RWPE1 (cell line): ENCODE measurements around the gene SLC20A1.
A peak's percentile ranks its signal among the peaks of the same experiment; 100 is the strongest.

Experiments used
- CTCF ChIA-PET: fragments of 350-600 bp; sonication (Branson Sonifier 250); formaldehyde crosslinking; extraction: SDS; loops from one replicate; lab custom pipeline; 2021; lab: Yijun Ruan, JAX
- POLR2A ChIA-PET: fragments of 400-600 bp; formaldehyde crosslinking; extraction: SDS; loops from one replicate; lab custom pipeline; 2020; ENCODE audit warnings: antibody characterized with exemption; ENCODE audit not compliant: low non-redundant PET; lab: Yijun Ruan, JAX
- DNase-seq: peaks from one replicate; pipeline ENCODE4 v3.0.0; 2012; ENCODE audit warnings: low spot score
- H3K27ac ChIP-seq: fragments of 450-650 bp; 2 replicates; pipeline ENCODE4 v1.5.1; 2017
- TF ChIP-seq, protein P1 (sequence below): fragments of 450-650 bp; conservative IDR thresholded peaks from 2 replicates; pipeline ENCODE4 v1.5.1; 2017; ENCODE audit warnings: low read depth, mild to moderate bottlenecking

SLC20A1 gene

GRCh38 chr2:112648081-112648480 is 2.3 kb downstream of the SLC20A1 start:
- no peak overlapping the region for H3K27ac ChIP-seq

DNA sequence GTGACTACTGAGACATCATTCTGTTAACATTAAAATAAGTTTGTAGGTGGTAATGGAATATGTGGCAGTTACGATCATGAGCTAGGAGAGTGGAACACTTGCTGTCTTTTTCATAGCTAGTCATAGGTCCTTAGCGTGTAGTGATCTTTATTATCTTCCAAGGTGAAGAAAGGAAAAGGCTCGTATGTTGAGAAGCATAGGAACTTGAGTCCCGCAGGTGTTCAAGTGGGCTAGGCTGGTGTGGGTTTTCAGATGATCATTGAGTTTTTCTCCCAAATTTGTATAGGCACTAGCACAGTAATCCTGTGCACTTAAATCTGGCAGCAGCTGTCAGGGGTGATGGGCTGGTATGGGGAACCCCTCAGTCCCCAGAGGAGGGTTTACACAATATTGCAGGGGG is 10.9 kb downstream of the SLC20A1 start:
- H3K27ac ChIP-seq = no peak overlapping the region
- TF ChIP-seq, protein P1, sequence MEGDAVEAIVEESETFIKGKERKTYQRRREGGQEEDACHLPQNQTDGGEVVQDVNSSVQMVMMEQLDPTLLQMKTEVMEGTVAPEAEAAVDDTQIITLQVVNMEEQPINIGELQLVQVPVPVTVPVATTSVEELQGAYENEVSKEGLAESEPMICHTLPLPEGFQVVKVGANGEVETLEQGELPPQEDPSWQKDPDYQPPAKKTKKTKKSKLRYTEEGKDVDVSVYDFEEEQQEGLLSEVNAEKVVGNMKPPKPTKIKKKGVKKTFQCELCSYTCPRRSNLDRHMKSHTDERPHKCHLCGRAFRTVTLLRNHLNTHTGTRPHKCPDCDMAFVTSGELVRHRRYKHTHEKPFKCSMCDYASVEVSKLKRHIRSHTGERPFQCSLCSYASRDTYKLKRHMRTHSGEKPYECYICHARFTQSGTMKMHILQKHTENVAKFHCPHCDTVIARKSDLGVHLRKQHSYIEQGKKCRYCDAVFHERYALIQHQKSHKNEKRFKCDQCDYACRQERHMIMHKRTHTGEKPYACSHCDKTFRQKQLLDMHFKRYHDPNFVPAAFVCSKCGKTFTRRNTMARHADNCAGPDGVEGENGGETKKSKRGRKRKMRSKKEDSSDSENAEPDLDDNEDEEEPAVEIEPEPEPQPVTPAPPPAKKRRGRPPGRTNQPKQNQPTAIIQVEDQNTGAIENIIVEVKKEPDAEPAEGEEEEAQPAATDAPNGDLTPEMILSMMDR = no peak
- ChIA-PET CTCF (interaction anchor here (0.5 kb wide), 1 partner anchor 26 kb away, joined by 4 read pairs; no protein-coding TSS in a partner anchor), POLR2A (interaction anchor here (0.7 kb wide), 1 partner anchor 36 kb away, joined by 6 read pairs; no protein-coding TSS in a partner anchor)
- DNase-seq = no peak

More at GRCh38 chr2:112648081-112648480, 2.3 kb downstream of the SLC20A1 start:
- ChIA-PET POLR2A (no interaction called here), CTCF (interaction anchor here (0.6 to 1.0 kb wide), 3 partner anchors 28 to 79 kb away, joined by 3 to 4 read pairs (median 3); no protein-coding TSS in a partner anchor)
- TF ChIP-seq, protein P1 = no peak
- no peak for DNase-seq

GRCh38 chr2:112658301-112658700 is 12.6 kb downstream of the SLC20A1 start:
- no peak for DNase-seq
- POLR2A ChIA-PET = no interaction called here
- CTCF ChIA-PET = interaction anchor here (0.6 to 1.3 kb wide), 2 partner anchors 69 to 536 kb away, joined by 3 read pairs; no protein-coding TSS in a partner anchor
- TF ChIP-seq, protein P1 = no peak
- peak overlapping the region; percentile 49; the same call in 1 of the 2 replicates for H3K27ac ChIP-seq

DNA sequence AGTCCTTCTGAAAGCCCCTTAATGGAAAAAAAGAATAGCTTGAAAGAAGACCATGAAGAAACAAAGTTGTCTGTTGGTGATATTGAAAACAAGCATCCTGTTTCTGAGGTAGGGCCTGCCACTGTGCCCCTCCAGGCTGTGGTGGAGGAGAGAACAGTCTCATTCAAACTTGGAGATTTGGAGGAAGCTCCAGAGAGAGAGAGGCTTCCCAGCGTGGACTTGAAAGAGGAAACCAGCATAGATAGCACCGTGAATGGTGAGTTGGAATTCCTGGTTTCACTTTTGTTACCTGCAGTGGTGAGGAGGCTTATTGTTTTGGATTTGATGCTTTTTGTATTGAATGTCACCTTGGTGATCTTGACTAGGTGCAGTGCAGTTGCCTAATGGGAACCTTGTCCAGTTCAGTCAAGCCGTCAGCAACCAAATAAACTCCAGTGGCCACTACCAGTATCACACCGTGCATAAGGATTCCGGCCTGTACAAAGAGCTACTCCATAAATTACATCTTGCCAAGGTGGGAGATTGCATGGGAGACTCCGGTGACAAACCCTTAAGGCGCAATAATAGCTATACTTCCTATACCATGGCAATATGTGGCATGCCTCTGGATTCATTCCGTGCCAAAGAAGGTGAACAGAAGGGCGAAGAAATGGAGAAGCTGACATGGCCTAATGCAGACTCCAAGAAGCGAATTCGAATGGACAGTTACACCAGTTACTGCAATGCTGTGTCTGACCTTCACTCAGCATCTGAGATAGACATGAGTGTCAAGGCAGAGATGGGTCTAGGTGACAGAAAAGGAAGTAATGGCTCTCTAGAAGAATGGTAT is 13.3 kb downstream of the SLC20A1 start:
- TF ChIP-seq, protein P1 = no peak
- DNase-seq = no peak
- POLR2A ChIA-PET = no interaction called here
- CTCF ChIA-PET = interaction anchor here (0.5 to 1.3 kb wide), 3 partner anchors 36 to 537 kb away, joined by 3 read pairs; no protein-coding TSS in a partner anchor
- H3K27ac ChIP-seq = no peak overlapping the region

- ChIA-PET CTCF (no interaction called here), POLR2A (no interaction called here)
- TF ChIP-seq, protein P1 = no peak
- H3K27ac ChIP-seq = no peak overlapping the region
- DNase-seq = no peak
Measured at GRCh38 chr2:112660138-112660537, 14.4 kb downstream of the SLC20A1 start.

- TF ChIP-seq, protein P1 = no peak
- CTCF ChIA-PET = interaction anchor here (0.6 to 2.9 kb wide), 3 partner anchors 47 to 732 kb away, joined by 4 to 8 read pairs (median 6); no protein-coding TSS in a partner anchor
- no peak for DNase-seq
- POLR2A ChIA-PET = no interaction called here
- peak overlapping the region; percentile 59 for H3K27ac ChIP-seq
Measured at GRCh38 chr2:112661656-112662305, 16.0 kb downstream of the SLC20A1 start.
